PFSK-1 (cell line): ENCODE results near the gene CEP83.

Experiments
- FOXP2 ChIP-seq: optimal IDR thresholded peaks from 2 replicates; pipeline ENCODE3; 2011; ENCODE audit warnings: borderline replicate concordance, control low read depth, inconsistent platforms; ENCODE audit not compliant: insufficient read depth; ENCODE audit errors: extremely low read length, extremely low read depth
- POLR2AphosphoS5 ChIP-seq: IDR thresholded peaks from 2 replicates; pipeline ENCODE4 v1.6.1; 2012; ENCODE audit warnings: low read depth, mild to moderate bottlenecking, control low read depth, low read length, moderate library complexity
- REST ChIP-seq, 2 experiments: IDR thresholded peaks; 2 replicates each; pipeline versions ENCODE4 v1.6.1 to v1.8.0; 2011 to 2012; ENCODE audit warnings: low read depth in 2 of 2, low read length in 2 of 2, control low read depth in 1 of 2, inconsistent platforms in 1 of 2, mild to moderate bottlenecking in 1 of 2, moderate library complexity in 1 of 2; ENCODE audit not compliant: insufficient read depth in 1 of 2
- SIN3A ChIP-seq: IDR thresholded peaks from 2 replicates; pipeline ENCODE4 v1.6.1; 2012; ENCODE audit warnings: mild to moderate bottlenecking, low read length, moderate library complexity, borderline replicate concordance; ENCODE audit not compliant: insufficient read depth
- TAF1 ChIP-seq: IDR thresholded peaks from 2 replicates; pipeline ENCODE4 v1.6.1; 2012; ENCODE audit warnings: low read length, control low read depth, borderline replicate concordance; ENCODE audit not compliant: insufficient read depth

Gene CEP83

GRCh38 chr12:94327809-94328208 lies 131.9 kb downstream of the CEP83 start:
- TF ChIP-seq SIN3A: no peak
- TF ChIP-seq REST (IDR thresholded peaks at IDR 0.05; ENCODE audit: insufficient read depth in 1 of 2, low read depth in 2 of 2, low read length in 2 of 2): no peak
- TF ChIP-seq FOXP2: no peak
- TF ChIP-seq POLR2AphosphoS5: no peak
- no peak for TF ChIP-seq TAF1

GRCh38 chr12:94326727-94327126 lies 132.9 kb downstream of the CEP83 start:
- TF ChIP-seq FOXP2 (no peak), POLR2AphosphoS5 (no peak), TAF1 (no peak), SIN3A (no peak), REST (IDR thresholded peaks at IDR 0.05; ENCODE audit: insufficient read depth in 1 of 2, low read depth in 2 of 2, low read length in 2 of 2) (no peak)

- TF ChIP-seq TAF1 (no peak), SIN3A (no peak), REST (IDR thresholded peaks at IDR 0.05; ENCODE audit: insufficient read depth in 1 of 2, low read depth in 2 of 2, low read length in 2 of 2) (no peak), FOXP2 (no peak)
Observed at GRCh38 chr12:94326234-94326633, 133.4 kb downstream of the CEP83 start.

GRCh38 chr12:94322346-94322745 lies 137.3 kb downstream of the CEP83 start:
- TF ChIP-seq SIN3A: no peak
- no peak for TF ChIP-seq REST (IDR thresholded peaks at IDR 0.05; ENCODE audit: insufficient read depth in 1 of 2, low read depth in 2 of 2, low read length in 2 of 2)
- TF ChIP-seq FOXP2: no peak
- TF ChIP-seq TAF1: no peak
- TF ChIP-seq POLR2AphosphoS5: no peak

GRCh38 chr12:94320109-94320508 lies 139.6 kb downstream of the CEP83 start:
- no peak for TF ChIP-seq TAF1

GRCh38 chr12:94318181-94318580 lies 141.5 kb downstream of the CEP83 start:
- TF ChIP-seq FOXP2 (no peak), POLR2AphosphoS5 (no peak), TAF1 (no peak), SIN3A (no peak), REST (IDR thresholded peaks at IDR 0.05; ENCODE audit: insufficient read depth in 1 of 2, low read depth in 2 of 2, low read length in 2 of 2) (no peak)
